ENCODE measurements around the gene TMEFF2.

The TMEFF2 gene

GRCh38 chr2:191965733-191966132 lies 229.0 kb downstream of the TMEFF2 start:
- no peaks in the 10 kb centered on the region for H3K4me1 Mint-ChIP-seq
- H3K27me3 Mint-ChIP-seq (ENCODE audit: low read depth, poor library complexity) = no peaks in the 10 kb centered on the region
- DNase-seq = no peak
- no peak for TF ChIP-seq CTCF (IDR thresholded peaks at IDR 0.05)
- H3K9me3 Mint-ChIP-seq = no peaks in the 10 kb centered on the region
- no peak overlapping the region for H3K4me3 Mint-ChIP-seq
- no peak overlapping the region for H3K27ac Mint-ChIP-seq
- no peaks in the 10 kb centered on the region for H3K36me3 Mint-ChIP-seq (ENCODE audit: low read depth)

GRCh38 chr2:191961556-191961955 lies 233.2 kb downstream of the TMEFF2 start:
- H3K4me3 Mint-ChIP-seq = no peak overlapping the region
- no peak for TF ChIP-seq CTCF (IDR thresholded peaks at IDR 0.05)
- no peaks in the 10 kb centered on the region for H3K36me3 Mint-ChIP-seq (ENCODE audit: low read depth)
- no peaks in the 10 kb centered on the region for H3K4me1 Mint-ChIP-seq
- no peaks in the 10 kb centered on the region for H3K9me3 Mint-ChIP-seq
- DNase-seq = no peak
- H3K27me3 Mint-ChIP-seq (ENCODE audit: low read depth, poor library complexity) = no peaks in the 10 kb centered on the region
- no peak overlapping the region for H3K27ac Mint-ChIP-seq

- Mint-ChIP-seq H3K9me3 (no peaks in the 10 kb centered on the region), H3K4me3 (no peak overlapping the region), H3K27me3 (ENCODE audit: low read depth, poor library complexity) (no peaks in the 10 kb centered on the region), H3K4me1 (no peaks in the 10 kb centered on the region), H3K27ac (no peak overlapping the region), H3K36me3 (ENCODE audit: low read depth) (no peaks in the 10 kb centered on the region)
- no peak for DNase-seq
- no peak for TF ChIP-seq CTCF (IDR thresholded peaks at IDR 0.05)
These were observed 235.5 kb downstream of the TMEFF2 start for GRCh38 chr2:191959209-191959608.

GRCh38 chr2:191957996-191958860 lies 236.5 kb downstream of the TMEFF2 start:
- no peak overlapping the region for H3K27ac Mint-ChIP-seq
- no peak for DNase-seq

GRCh38 chr2:191954451-191954850 lies 240.3 kb downstream of the TMEFF2 start:
- H3K4me1 Mint-ChIP-seq = no peaks in the 10 kb centered on the region
- H3K36me3 Mint-ChIP-seq (ENCODE audit: low read depth) = no peaks in the 10 kb centered on the region
- DNase-seq = no peak
- no peak overlapping the region for H3K4me3 Mint-ChIP-seq
- no peak overlapping the region for H3K27ac Mint-ChIP-seq
- no peak for TF ChIP-seq CTCF (IDR thresholded peaks at IDR 0.05)
- no peaks in the 10 kb centered on the region for H3K9me3 Mint-ChIP-seq
- no peaks in the 10 kb centered on the region for H3K27me3 Mint-ChIP-seq (ENCODE audit: low read depth, poor library complexity)

More at GRCh38 chr2:191957996-191958860, 236.5 kb downstream of the TMEFF2 start:
- Mint-ChIP-seq H3K36me3 (ENCODE audit: low read depth) (no peaks in the 10 kb centered on the region), H3K4me1 (no peaks in the 10 kb centered on the region), H3K27me3 (ENCODE audit: low read depth, poor library complexity) (no peaks in the 10 kb centered on the region), H3K9me3 (no peaks in the 10 kb centered on the region), H3K4me3 (no peak overlapping the region)
- TF ChIP-seq CTCF (IDR thresholded peaks at IDR 0.05) = no peak

Data from nephron progenitor cell (in vitro differentiated cells).